H9 (cell line): ENCODE data around the gene NKX1-1. TPM values are rescaled to one million over a fixed set of nuclear protein-coding genes. Genes with fewer than 3 reads are reported as not detected.

Source experiments
- DNase-seq: peaks from one replicate; pipeline ENCODE4 v3.0.0-alpha.2; 2017
- H2AFZ ChIP-seq: one replicate; pipeline ENCODE4 v1.6.1; 2013; ENCODE audit warnings: mild to moderate bottlenecking, low read length, control low read depth, moderate library complexity
- H2AK5ac ChIP-seq: 2 replicates; pipeline ENCODE4 v1.6.1; 2013; ENCODE audit warnings: low read length, control low read depth, mixed read lengths; ENCODE audit not compliant: insufficient read length
- H2BK120ac ChIP-seq: one replicate; pipeline ENCODE4 v1.6.1; 2013; ENCODE audit warnings: low read depth, mild to moderate bottlenecking, low read length, control low read depth, inconsistent platforms; ENCODE audit not compliant: poor library complexity, severe bottlenecking
- H2BK12ac ChIP-seq: 2 replicates; pipeline ENCODE4 v1.6.1; 2013; ENCODE audit warnings: low read length, control low read depth, mixed read lengths, low read depth; ENCODE audit not compliant: insufficient read length
- H2BK15ac ChIP-seq: 2 replicates; pipeline ENCODE4 v1.6.1; 2013; ENCODE audit warnings: low read depth, low read length, control low read depth
- H2BK20ac ChIP-seq: one replicate; pipeline ENCODE4 v1.6.1; 2013; ENCODE audit warnings: low read depth, mild to moderate bottlenecking, low read length, control low read depth, inconsistent platforms; ENCODE audit not compliant: poor library complexity, severe bottlenecking
- H2BK5ac ChIP-seq: 2 replicates; pipeline ENCODE4 v1.6.1; 2013; ENCODE audit warnings: low read length, control low read depth, mixed read lengths; ENCODE audit not compliant: insufficient read length
- H3K14ac ChIP-seq: 2 replicates; pipeline ENCODE4 v1.6.1; 2013; ENCODE audit warnings: low read length, control low read depth; ENCODE audit not compliant: insufficient read depth
- H3K18ac ChIP-seq: 2 replicates; pipeline ENCODE4 v1.6.1; 2013; ENCODE audit warnings: low read depth, mild to moderate bottlenecking, mixed read lengths, low read length, control low read depth; ENCODE audit not compliant: insufficient read length
- H3K23ac ChIP-seq: 2 replicates; pipeline ENCODE4 v1.6.1; 2013; ENCODE audit warnings: low read length, control low read depth, mixed read lengths, low read depth; ENCODE audit not compliant: insufficient read length
- H3K23me2 ChIP-seq: 2 replicates; pipeline ENCODE4 v1.6.1; 2013; ENCODE audit warnings: low read depth, mild to moderate bottlenecking, mixed read lengths, low read length, control low read depth; ENCODE audit not compliant: insufficient read length, poor library complexity, severe bottlenecking
- H3K27ac ChIP-seq: 2 replicates; pipeline ENCODE4 v1.5.1; 2013; ENCODE audit warnings: low read length, control low read depth, mixed read lengths, low read depth; ENCODE audit not compliant: insufficient read length
- H3K27me3 ChIP-seq: 2 replicates; pipeline ENCODE4 v1.6.1; 2013; ENCODE audit warnings: low read length, control low read depth, inconsistent platforms; ENCODE audit not compliant: insufficient read depth
- H3K4ac ChIP-seq: 2 replicates; pipeline ENCODE4 v1.6.1; 2013; ENCODE audit warnings: low read depth, mild to moderate bottlenecking, control low read depth, inconsistent platforms, low read length, moderate library complexity
- H3K4me1 ChIP-seq: 2 replicates; pipeline ENCODE4 v1.6.1; 2013; ENCODE audit warnings: low read length, control low read depth, inconsistent platforms; ENCODE audit not compliant: insufficient read depth
- H3K4me2 ChIP-seq: 2 replicates; pipeline ENCODE4 v1.6.1; 2013; ENCODE audit warnings: low read length, control low read depth, mixed read lengths; ENCODE audit not compliant: insufficient read length, insufficient read depth
- H3K56ac ChIP-seq: 2 replicates; pipeline ENCODE4 v1.6.1; 2013; ENCODE audit warnings: low read depth, mild to moderate bottlenecking, mixed read lengths, low read length, control low read depth; ENCODE audit not compliant: insufficient read length
- H3K79me1 ChIP-seq: 2 replicates; pipeline ENCODE4 v1.6.1; 2013; ENCODE audit warnings: low read depth, mild to moderate bottlenecking, moderate library complexity, low read length, control low read depth, inconsistent platforms; ENCODE audit not compliant: insufficient read depth, poor library complexity, severe bottlenecking
- H3K79me2 ChIP-seq: 2 replicates; pipeline ENCODE4 v1.6.1; 2013; ENCODE audit warnings: low read length, control low read depth, inconsistent platforms; ENCODE audit not compliant: insufficient read depth
- H3K9ac ChIP-seq: 2 replicates; pipeline ENCODE4 v1.6.1; 2013; ENCODE audit warnings: low read length, control low read depth, mixed read lengths; ENCODE audit not compliant: insufficient read length; ENCODE audit errors: extremely low read depth
- H3K9me3 ChIP-seq: one replicate; pipeline ENCODE4 v1.6.1; 2013; ENCODE audit warnings: low read depth, low read length, inconsistent platforms; ENCODE audit not compliant: control insufficient read depth
- H3T11ph ChIP-seq: one replicate; pipeline ENCODE4 v1.6.1; 2013; ENCODE audit warnings: mild to moderate bottlenecking, low read length, control low read depth, inconsistent platforms
- H4K20me1 ChIP-seq: one replicate; pipeline ENCODE4 v1.6.1; 2013; ENCODE audit not compliant: control insufficient read depth, insufficient read length, insufficient read depth
- H4K5ac ChIP-seq: 2 replicates; pipeline ENCODE4 v1.6.1; 2013; ENCODE audit warnings: low read depth, mild to moderate bottlenecking, mixed read lengths, low read length, control low read depth; ENCODE audit not compliant: insufficient read length
- H4K8ac ChIP-seq: replicated peaks from 2 replicates; pipeline ENCODE4 v1.6.1; 2013; ENCODE audit warnings: low read length, control low read depth, mixed read lengths, low read depth; ENCODE audit not compliant: insufficient read length
- H4K91ac ChIP-seq: 2 replicates; pipeline ENCODE4 v1.6.1; 2013; ENCODE audit warnings: low read depth, mild to moderate bottlenecking, moderate library complexity, mixed read lengths, low read length, control low read depth; ENCODE audit not compliant: insufficient read length
- H3K27ac Mint-ChIP-seq, 3 experiments: 2 replicates in 2 of 3; 3 replicates in 1 of 3; pipeline ENCODE4 v1.8.0; 2020 to 2021; ENCODE audit warnings: mixed read lengths in 3 of 3, mild to moderate bottlenecking in 1 of 3, moderate library complexity in 1 of 3
- H3K27me3 Mint-ChIP-seq: 2 replicates; pipeline ENCODE4 v1.8.0; 2021; ENCODE audit warnings: low read depth, mild to moderate bottlenecking, moderate library complexity, mixed read lengths
- H3K36me3 Mint-ChIP-seq, 3 experiments: 2 replicates in 2 of 3; 3 replicates in 1 of 3; pipeline ENCODE4 v1.8.0; 2020 to 2021; ENCODE audit warnings: low read depth in 3 of 3, mixed read lengths in 3 of 3; ENCODE audit not compliant: insufficient read depth in 1 of 3
- H3K4me1 Mint-ChIP-seq, 2 experiments: 2 replicates each; pipeline ENCODE4 v1.8.0; 2020; ENCODE audit warnings: mixed read lengths in 2 of 2
- H3K4me3 Mint-ChIP-seq, 2 experiments: 2 replicates in 1 of 2; 3 replicates in 1 of 2; pipeline ENCODE4 v1.8.0; 2020 to 2021; ENCODE audit warnings: mild to moderate bottlenecking in 2 of 2, mixed read lengths in 2 of 2, moderate library complexity in 1 of 2
- H3K9me3 Mint-ChIP-seq, 2 experiments: 2 replicates in 1 of 2; 3 replicates in 1 of 2; pipeline ENCODE4 v1.8.0; 2020; ENCODE audit warnings: mild to moderate bottlenecking in 2 of 2, mixed read lengths in 2 of 2, moderate library complexity in 1 of 2
- CTCF ChIP-seq: fragments of 200-600 bp; sonication (generic); conservative IDR thresholded peaks from 3 replicates; pipeline ENCODE4 v1.8.0; 2021; ENCODE audit warnings: antibody characterized with exemption, mild to moderate bottlenecking
- WGBS: extraction: QIAGEN DNeasy Blood & Tissue Kit; methylation state at CpG from one replicate; pipeline ENCODE4 v1.1.7; 2013; ENCODE audit warnings: missing lambda C conversion rate, low lambda C conversion rate, mixed read lengths; ENCODE audit not compliant: insufficient read length; ENCODE audit errors: extremely low coverage; 5-methylcytosine and 5-hydroxymethylcytosine counted together
- total RNA-seq: library from RNA; stranded (reverse); gene quantifications from 2 replicates; pipeline ENCODE4 v1.2.1, GENCODE V29; 2021

The NKX1-1 gene
- total RNA-seq, 1 experiment from 2014 or later, result not detected

- H3K4me1 Mint-ChIP-seq, result 0 out of 4 replicates have a peak, but pooled peaks cover 0 to 2% of the 10 kb centered on the region in 2 experiments
- H2AFZ ChIP-seq, result no peak overlapping the region
- H3K4me2 ChIP-seq, result no peak overlapping the region
- no peak overlapping the region for H3K23ac ChIP-seq
- no peak overlapping the region for H2BK120ac ChIP-seq
- no peaks in the 10 kb centered on the region for H3K79me1 ChIP-seq
- no peak overlapping the region for H4K8ac ChIP-seq
- H3K4me3 Mint-ChIP-seq, result no peak overlapping the region
- H4K91ac ChIP-seq, result no peak overlapping the region
- H2BK20ac ChIP-seq, result no peak overlapping the region
- no peaks in the 10 kb centered on the region for H3K4me1 ChIP-seq
- no peaks in the 10 kb centered on the region for H3K79me2 ChIP-seq
- no peak overlapping the region for H2BK5ac ChIP-seq
- H4K20me1 ChIP-seq, result no peaks in the 10 kb centered on the region
- TF ChIP-seq CTCF, result no peak
- no peak overlapping the region for H3K18ac ChIP-seq
- WGBS, result no CpG with 5 or more reads among the region's 27 CpGs
- H3T11ph ChIP-seq, result no peak overlapping the region
- no peak overlapping the region for H3K4ac ChIP-seq
- peaks cover 2 to 25% (median 18%) of the 10 kb centered on the region in 3 experiments; a peak in 6 of 7 replicates for H3K36me3 Mint-ChIP-seq
- H3K23me2 ChIP-seq, result no peaks in the 10 kb centered on the region
- no peak overlapping the region for H3K27ac Mint-ChIP-seq
- no peak overlapping the region for H2AK5ac ChIP-seq
- H4K5ac ChIP-seq, result no peak overlapping the region
- no peaks in the 10 kb centered on the region for H3K9me3 Mint-ChIP-seq
- H3K56ac ChIP-seq, result no peak overlapping the region
- no peaks in the 10 kb centered on the region for H3K9me3 ChIP-seq
- H3K9ac ChIP-seq, result no peak overlapping the region
- no peak overlapping the region for H2BK12ac ChIP-seq
- no peaks in the 10 kb centered on the region for H3K27me3 ChIP-seq
- H3K14ac ChIP-seq, result no peak overlapping the region
- no peak overlapping the region for H3K27ac ChIP-seq
- H3K27me3 Mint-ChIP-seq, result no peaks in the 10 kb centered on the region
- no peak for DNase-seq
- H2BK15ac ChIP-seq, result no peak overlapping the region
Observed at GRCh38 chr4:1357356-1358248, 48.6 kb downstream of the NKX1-1 start.
